ENCODE results near the gene CLPSL1.
A peak's percentile ranks its signal among the peaks of the same experiment; 100 is the strongest.

The CLPSL1 gene

DNA sequence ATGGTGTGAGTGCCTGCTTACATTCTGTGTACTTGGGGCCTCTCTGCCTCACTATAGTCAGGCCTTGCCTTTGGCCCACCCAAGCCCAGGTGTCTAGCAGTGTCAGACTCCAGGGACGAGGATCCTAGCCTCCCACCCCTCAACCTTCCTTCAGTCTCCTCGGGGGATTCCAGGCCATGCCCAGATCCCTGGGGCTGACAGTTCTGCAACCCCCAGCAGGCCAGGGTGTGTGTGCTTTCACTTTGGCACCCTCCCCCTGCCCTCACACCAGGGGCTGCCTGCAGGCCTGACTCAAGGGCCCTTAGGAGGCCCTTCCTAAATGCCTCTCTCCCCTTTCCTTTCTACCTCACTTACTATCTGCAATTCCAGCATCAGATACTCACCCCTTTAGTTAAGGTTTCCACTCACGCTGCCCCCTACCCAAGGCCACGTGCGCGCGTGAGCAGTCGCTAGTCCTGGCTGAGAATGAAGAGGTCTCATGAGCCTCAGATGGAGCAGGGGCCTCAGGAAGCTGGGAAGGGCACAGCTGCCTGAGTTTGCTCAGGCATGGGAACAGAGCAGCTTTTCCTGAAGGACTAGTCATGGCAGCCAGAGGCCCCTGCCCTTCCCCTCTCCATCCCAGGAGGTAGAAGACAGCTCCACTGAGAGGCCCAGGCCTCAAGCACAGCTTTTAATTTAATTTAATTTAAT lies 17.2 kb downstream of the CLPSL1 start:
- no peak for DNase-seq

- no peak for DNase-seq
Observed at GRCh38 chr6:35798706-35799105, 17.9 kb downstream of the CLPSL1 start.

DNA sequence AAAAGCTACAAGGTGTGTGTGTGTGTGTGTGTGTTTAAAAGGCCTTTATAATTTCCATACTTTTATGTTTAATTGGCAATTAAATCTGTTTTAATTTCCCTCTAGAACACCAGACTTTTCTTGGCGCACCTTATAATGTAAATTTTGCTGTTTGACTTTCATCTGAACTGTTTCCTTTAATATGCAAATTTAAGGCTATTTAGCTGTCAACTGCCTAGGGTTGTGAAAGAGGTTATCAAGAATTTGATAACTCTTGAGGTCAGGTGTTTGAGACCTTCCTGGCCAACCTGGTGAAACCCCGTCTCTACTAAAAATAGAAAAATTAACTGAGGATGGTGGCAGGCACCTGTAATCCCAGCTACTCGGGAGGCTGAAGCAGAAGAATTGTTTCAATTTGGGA lies 20.3 kb downstream of the CLPSL1 start:
- no peak for DNase-seq

- DNase-seq, result peak; percentile 14
Observed at GRCh38 chr6:35804996-35805736, 24.3 kb downstream of the CLPSL1 start, which contains the start of gene LHFPL5. TSS of gene LHFPL5 (plus strand) at chr6:35805352. CDS start at chr6:35805671, 319 bp downstream.

- DNase-seq, result no peak
Observed at GRCh38 chr6:35808688-35809087, 27.9 kb downstream of the CLPSL1 start.

GRCh38 chr6:35809809-35810208 lies 29.0 kb downstream of the CLPSL1 start:
- no peak for DNase-seq

DNA sequence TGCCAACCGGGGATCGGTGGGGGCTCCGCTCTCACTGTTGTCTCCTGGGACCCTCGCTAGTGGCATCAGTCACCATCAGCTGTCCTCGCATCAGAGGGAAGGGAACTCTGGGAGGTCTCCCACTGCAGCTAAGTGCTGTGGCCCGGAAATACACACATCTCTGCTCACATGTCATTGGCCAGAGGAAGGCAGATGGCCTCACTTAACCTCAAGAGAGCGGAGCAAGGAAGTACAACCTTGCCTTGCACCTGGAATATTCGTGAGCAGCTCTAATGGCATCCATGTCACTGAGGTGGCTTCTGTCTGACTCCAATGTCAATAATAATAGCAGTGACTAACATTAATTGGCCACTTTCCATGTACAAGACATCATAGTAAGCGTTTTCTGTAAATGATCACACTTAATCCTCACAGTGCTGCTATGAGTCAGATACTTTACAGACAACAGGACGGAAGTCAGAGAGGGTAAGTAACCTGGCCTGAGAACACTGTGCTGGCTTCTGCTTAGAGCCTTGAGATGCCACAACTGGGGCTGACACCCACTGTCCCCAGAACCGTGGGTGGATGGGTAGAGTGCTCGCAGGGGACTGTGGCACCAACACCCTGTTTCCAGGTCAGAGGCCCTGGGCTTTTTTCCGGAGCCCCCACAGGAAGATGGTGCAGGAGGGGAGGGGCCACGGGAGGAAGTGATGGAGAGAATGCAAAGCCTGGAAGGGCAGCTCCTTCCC lies 30.3 kb downstream of the CLPSL1 start:
- no peak for DNase-seq

- no peak for DNase-seq
Observed at GRCh38 chr6:35811699-35811995, 30.8 kb downstream of the CLPSL1 start.

DNA sequence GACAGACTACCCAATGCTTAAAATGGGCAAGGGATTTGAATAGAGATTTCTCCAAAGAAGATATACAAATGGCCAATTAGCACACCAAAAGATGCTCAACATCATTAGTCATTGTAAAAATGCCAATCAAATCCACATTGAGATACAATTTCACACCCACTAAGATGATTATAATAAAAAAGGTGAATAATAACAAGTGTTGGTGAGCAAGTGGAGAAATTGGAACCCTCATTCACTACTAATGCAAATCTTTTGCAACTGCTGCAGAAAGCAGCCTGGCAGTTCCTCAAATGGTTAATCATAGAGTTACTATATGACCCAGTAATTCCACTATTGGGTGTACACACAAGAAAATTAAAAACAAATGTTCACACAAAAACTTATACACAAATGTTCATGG lies 36.7 kb downstream of the CLPSL1 start:
- no peak for DNase-seq

DNA sequence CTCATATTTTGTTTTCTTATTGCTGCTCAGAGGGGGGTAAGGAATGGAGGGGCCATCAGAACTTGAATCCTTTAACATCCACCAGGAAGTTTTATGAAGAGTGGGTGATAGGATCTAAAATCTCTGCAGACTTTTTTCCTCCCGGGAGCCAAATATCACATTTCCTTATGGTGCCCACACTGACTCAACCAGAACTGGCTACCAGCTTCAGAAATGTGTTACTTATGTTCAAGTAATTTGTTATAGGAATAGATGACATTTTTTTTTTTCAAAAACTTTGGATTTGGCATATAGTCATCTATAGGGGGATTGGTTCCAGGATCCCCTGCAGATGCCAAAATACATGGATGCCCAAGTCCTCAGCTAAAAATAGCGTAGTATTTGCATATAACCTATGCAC lies 42.8 kb downstream of the CLPSL1 start:
- DNase-seq, result no peak

DNA sequence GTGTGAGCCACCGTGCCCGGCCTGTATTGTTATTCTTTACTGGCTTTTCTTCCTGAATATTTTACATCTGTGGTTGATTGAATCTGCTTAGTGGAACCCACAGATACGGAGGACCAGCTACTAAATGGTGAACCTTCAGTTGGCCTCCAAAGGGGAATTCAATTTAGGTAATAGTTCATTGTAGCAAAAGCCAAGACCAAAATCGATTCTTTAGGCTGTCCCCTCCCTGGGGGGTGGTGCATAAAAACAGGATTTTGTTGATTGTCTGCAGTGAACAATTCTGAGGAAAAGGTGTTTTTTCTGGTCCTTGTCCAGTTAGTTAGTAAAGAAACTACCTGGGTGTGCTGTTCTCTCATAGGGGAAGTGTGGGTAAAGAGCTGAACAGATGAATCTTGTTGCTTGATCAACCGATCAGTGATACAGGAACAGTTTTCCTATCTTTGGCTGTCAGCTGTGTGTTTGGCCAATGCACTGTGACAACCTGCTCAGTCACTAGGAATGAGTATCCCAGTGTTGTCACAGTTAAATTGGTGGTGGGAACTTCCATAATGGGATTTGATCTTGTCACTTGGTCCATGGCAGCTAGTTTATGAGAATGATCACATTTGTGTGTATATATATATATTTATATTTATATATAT lies 43.9 kb downstream of the CLPSL1 start:
- DNase-seq, result no peak

- DNase-seq, result no peak
Observed at GRCh38 chr6:35829306-35829705, 48.5 kb downstream of the CLPSL1 start.

DNA sequence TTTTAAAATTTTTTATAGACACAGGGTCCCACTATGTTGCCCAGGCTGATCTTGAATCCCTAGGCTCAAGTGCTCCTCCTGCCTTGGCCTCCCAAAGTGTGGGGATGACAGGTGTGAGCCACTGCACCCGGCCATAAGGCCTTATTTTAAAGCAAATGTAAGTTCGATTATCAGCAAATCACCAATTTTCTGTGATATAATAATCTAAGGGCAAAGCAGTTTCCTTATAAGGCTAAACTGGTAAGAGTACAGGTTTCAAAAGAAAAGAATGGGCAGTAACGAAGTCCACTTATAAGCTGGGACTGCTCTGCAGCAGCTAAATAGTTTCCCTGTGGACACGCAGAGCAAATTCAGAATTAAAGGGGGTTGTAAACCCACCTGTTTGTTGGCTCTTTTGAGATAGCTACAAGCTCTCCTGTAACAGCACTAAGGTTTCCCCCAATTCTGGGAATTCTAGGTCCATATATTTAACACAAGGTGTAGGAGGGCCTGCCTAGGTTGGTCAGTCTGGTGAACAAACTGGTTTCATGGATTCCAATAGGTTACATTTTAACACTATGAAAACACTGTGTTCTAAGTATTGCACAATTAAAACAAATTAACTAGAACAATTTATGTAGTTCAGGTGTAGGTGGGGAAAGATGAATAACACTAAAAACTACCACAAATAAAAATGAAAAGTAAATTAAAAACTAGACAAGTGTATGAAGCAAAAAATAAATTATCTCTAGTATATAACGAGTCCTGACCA lies 50.6 kb downstream of the CLPSL1 start:
- DNase-seq, result no peak

DNA sequence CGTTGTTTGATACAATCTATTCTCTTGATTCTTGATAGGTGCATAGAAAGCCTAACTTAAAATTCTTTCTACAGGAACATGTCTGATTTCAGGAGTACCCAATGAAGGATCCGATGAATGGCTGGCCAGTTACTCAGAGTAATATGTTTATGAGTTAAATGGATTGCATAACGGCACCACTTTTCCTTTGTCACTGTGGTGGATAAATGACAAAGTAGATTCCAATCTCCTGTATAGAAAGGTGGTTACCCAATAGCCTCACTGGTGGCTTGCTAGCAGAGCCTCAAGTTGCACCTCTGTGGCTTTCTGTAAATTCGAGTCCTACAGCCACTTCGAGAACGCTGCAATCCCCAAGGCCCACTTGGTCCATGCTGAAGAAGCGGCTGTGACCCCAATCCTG lies 52.7 kb downstream of the CLPSL1 start:
- no peak for DNase-seq
